Fibroblast of lung (primary cell): ENCODE data around the gene XPR1.

ENCODE experiments used
- CTCF ChIP-seq, 2 donors: IDR thresholded peaks in 1 of 2; conservative IDR thresholded peaks in 1 of 2; 1 replicate in 1 of 2; 2 replicates in 1 of 2; pipeline ENCODE4 v1.5.1; 2011 to 2012; ENCODE audit warnings: low read length in 2 of 2, control low read depth in 1 of 2, inconsistent platforms in 1 of 2, low read depth in 1 of 2, mild to moderate bottlenecking in 1 of 2
- EZH2 ChIP-seq: IDR thresholded peaks from 2 replicates; pipeline ENCODE4 v1.5.1; 2012; ENCODE audit warnings: low read length, control low read depth, mild to moderate bottlenecking; ENCODE audit errors: missing control alignments

DNA sequence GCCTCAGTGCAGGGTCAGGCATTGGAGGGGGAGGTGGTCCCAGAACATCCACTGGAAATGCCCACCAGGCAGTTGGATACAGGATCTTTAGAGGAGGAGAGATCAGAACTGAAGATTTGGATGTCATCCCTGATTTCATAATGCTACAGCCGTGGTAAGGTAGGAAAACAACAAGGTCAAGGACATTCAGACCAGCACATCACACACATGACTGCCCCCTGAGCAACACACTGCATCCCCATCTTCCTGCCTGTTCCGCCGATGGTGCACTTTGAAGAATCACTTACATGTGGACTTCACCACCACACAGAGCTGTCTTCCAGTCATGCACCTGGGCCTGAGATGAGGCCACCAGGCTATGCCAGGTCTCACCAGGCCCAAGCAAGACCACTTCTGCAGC, 297.6 kb downstream of the XPR1 start:
- TF ChIP-seq CTCF (conservative IDR thresholded peaks at IDR 0.05 in 1 of 2, IDR thresholded peaks at IDR 0.05 in 1 of 2; ENCODE audit: low read depth in 1 of 2, low read length in 2 of 2) (no peak), EZH2 (no peak)
